Effector CD4-positive, alpha-beta T cell (primary cell): ENCODE data around the gene GRIP2.
"Not testable (repeated sequence)": the region's sequence is repeated elsewhere in the genome, so short reads cannot be mapped to it uniquely, and the experiment has no call there.

ENCODE experiments used
- DNase-seq: peaks from one replicate; pipeline ENCODE4 v3.0.0-alpha.2; 2020

The GRIP2 gene

GRCh38 chr3:14519406-14519805 lies 20.7 kb downstream of the GRIP2 start:
- DNase-seq, result no peak

- DNase-seq, result no peak
These were observed 21.2 kb downstream of the GRIP2 start for GRCh38 chr3:14518893-14519292.

- no peak for DNase-seq
These were observed 21.7 kb downstream of the GRIP2 start for GRCh38 chr3:14518432-14518802.

DNA sequence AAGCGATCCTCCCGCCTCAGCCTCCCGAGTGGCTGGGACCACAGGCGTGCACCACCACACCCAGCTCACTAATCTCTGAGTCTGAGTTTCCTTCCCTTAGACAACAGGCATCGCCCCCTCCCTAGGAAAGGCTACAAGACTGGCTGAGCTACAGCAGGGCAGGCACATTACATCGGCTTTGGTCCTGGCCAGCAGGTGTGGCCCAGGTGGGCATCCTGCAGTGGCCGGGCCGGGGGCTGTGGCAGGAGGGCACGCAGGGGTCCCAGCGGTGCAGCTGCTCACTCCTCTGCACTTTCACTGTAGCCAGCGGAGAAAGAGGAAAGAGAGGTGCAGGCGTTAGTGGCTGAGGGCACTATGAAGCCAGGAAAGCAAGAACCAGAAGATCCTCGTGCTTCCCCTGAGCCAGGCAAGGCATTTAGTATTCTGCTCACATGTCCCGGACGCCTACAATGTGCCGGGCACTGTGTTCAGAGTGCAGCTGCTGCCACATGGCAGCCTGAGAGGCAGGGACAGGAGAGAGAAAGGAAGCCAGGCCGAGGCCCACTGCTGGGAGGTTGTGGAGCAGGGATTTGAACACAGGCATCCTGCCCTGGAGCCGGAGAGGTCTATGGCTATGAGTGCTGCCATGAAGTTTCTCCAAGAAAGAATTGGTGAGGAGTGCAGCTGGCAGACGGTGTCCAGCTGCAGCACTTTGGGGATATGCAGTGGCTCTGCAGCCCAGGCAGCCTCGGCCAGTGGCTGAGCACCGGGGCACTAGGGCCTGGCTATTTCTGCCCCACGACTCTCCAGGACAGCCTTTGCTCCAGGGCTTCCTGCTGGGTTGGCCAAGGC lies 22.3 kb downstream of the GRIP2 start:
- no peak for DNase-seq

DNA sequence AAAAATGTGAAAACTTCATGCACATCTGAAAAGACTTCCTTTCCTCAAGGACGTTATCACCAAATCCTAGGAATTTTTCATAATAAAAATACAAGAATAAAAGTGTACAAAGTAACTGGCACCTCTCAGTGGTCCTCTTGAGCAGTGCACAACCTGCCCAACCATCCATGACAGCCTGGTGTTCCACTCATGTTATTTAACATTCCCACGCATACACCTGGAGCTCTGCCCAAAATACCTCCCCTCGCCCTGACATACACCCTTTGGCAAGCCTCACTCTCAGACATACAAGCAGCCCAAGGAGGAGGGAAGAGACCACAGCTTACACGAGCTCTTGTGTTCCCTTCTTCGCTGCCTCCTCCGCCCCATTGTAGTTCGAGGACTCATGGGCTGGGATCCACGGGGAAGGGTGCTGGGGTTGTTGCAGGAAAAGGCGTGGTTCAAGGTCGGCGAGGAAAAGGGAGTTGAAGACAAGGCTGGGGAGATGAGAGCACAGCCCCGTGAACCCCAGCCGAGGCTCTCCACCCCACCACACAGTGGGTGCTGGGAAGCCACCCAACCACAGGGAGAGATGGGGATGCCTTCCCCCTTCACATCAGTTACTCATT lies 23.3 kb downstream of the GRIP2 start:
- no peak for DNase-seq

- not testable (repeated sequence) for DNase-seq
These were observed 24.6 kb downstream of the GRIP2 start for GRCh38 chr3:14515526-14515925.

GRCh38 chr3:14514323-14514720 lies 25.8 kb downstream of the GRIP2 start:
- no peak for DNase-seq

DNA sequence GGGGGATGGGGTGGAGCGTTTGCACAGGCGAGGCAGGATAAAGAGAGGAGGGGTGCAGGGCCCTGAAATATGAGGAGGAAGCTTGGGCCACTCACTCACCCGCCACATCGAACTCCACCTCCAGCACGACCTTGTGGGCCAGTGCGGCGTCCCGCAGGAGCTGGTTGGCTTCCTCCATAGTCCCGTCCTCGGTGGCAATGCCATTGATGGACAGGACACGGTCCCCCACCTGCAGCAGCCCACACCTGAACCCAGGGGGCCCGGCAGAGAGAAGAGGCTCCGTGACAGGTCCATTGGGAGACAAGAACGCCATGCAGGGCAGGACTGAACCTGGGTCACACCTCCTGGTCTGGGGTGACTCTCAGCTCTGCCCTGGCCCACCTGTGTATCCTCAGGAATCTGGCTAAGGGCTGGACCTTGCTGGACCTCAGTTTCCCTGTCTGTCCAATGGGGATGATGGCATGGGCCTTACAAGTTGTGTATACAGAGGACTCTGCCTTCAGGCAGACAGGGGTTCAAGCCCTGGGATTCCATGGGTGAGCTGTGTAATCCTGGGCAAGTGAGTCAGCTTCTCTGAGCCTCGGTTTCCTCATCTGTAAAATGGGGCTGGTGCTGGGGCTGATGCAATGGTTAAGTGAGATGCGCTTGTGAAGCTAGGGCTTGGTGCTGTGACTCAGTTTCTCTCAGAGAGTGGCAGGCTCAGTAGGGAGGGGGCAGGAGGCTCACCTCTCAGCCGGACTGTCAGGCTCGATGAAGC lies 26.4 kb downstream of the GRIP2 start:
- no peak for DNase-seq

GRCh38 chr3:14512942-14513327 lies 27.2 kb downstream of the GRIP2 start:
- DNase-seq, result no peak

GRCh38 chr3:14512281-14512941 lies 27.7 kb downstream of the GRIP2 start:
- no peak for DNase-seq

GRCh38 chr3:14511623-14512280 lies 28.4 kb downstream of the GRIP2 start:
- no peak for DNase-seq

- DNase-seq, result no peak
These were observed 29.1 kb downstream of the GRIP2 start for GRCh38 chr3:14510838-14511622.

DNA sequence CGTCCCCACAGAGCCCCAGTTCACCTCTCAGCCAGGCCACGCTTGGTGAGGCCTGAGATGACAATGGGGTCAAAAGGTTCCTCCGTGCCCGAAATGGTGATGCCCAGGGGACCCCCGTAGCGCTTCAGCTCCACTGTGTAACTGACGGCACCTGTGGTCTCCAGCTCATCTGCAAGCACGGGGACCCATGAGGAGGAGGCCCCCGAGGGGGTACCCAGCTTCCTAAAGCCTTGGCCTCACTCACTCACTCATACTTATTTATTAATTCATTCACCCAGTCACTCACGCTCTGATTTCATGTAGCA lies 30.4 kb downstream of the GRIP2 start:
- DNase-seq, result no peak

DNA sequence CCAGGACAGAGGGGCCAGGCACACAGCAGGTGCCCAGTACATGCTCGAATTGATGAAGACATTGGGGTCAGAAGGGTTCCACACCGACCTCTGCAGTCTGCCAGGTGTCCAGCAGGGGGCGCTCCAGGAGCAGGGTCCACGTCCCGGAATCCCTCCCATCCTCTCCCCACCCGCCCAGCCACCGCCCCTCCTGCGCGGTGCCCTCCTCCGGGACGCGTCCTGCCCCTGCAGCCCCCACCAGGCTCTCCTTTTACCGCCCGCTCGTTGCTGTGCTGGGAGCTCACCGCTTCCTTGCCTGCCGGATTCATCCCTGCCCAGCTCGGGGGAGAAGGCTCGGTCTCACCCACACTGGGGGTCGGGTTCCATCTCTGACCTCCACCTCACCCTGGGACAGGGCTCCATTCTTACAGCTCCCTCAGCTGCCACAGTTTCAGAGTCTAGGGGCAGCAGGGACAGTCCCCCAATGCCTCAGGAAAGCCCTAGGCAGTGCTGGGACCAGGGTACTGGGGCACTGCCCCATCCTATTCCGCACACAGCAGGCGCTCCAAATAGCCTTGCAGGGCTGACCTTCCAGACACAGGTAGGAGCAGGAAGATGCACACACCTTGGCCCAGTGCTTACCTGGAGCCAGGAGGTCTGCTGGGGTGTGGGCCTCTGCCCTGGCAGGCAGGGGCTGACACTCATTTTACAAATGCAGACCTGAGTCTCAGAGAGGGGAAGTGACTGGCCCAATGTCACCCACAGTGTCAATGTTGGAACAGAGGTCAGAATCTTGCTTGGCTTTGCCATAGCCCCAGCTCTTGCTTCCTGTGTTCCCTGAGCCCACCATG lies 31.0 kb downstream of the GRIP2 start:
- peak; percentile 58 for DNase-seq

DNA sequence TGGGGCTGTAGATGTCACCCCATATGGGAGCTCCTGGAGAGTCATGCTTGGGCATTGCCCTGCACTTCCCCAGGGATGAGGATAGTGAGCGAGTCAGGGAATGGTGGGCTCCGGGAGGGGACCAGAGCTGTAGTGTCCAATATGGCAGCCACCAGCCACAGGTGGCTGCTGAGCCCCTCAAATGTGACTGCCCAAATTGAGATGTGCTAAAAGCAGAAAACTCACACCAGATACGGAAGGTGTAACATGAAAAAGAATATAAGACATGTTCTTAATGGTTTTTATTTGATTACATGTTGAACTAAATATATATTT lies 31.7 kb downstream of the GRIP2 start:
- DNase-seq, result no peak

- no peak for DNase-seq
These were observed 32.2 kb downstream of the GRIP2 start for GRCh38 chr3:14507757-14508504.

GRCh38 chr3:14507305-14507741 lies 32.8 kb downstream of the GRIP2 start:
- DNase-seq, result no peak

GRCh38 chr3:14506626-14507304 lies 33.4 kb downstream of the GRIP2 start:
- DNase-seq, result no peak

GRCh38 chr3:14505803-14506500 lies 34.2 kb downstream of the GRIP2 start:
- no peak for DNase-seq
